Measurements from ENCODE around the gene ASTN2.
"Not testable (repeated sequence)": the region's sequence is repeated elsewhere in the genome, so short reads cannot be mapped to it uniquely, and the experiment has no call there.

The ASTN2 gene

DNA sequence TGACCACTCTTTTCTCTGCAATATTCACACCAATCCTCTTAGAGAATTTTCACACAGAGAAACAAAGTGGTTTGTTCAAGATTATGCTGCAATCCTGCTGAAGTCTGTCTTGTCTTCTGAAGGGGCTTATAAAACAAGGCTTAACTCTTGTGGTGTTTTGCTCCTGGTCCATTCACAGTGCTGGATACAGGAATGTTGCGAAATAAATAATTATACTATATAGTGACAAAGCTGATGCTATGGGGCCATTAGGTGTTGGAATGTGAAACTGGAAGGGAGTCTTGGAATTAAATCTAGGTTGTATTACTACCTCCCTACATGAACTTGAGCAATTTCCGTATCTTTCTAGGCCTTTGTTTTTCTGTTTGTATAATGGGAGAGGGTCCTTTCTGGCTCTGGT lies 557.5 kb downstream of the ASTN2 start:
- DNase-seq, result no peak

DNA sequence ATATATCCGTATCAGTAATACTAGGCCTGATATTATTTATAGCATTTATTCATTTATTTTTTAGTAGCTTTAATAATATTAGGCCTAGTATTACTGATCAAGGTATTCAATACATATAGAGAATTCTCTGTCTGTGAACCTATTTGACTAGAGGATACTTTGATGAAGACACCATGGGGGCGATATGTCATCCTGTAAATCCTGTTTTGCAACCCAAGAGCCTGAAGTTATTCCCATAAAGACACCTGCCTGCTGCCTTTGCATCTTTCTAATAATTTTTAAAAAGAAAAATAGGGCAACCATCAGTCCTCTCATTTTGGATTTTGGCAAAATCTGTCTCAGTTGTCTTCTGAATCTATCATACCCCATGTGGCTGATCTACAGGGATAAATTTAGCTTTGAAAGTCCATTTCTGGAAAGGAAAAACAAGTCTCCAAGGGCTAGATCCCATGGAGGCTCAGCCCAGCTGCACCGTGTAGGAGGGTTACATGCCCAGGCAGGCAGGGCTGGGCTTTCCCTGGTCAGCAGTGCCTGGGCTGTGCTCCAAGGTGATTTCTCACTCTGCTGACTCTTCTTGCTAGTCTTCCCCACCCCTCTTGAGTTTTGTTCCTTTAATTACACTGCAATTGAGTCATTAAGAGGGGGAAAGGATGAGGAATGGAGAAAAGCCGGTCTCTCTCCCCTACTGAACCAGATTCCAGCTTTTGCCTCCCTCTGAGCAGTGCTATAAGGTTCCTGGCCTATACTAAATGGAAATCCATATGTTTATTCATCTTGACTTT lies 558.8 kb downstream of the ASTN2 start:
- no peak for DNase-seq

DNA sequence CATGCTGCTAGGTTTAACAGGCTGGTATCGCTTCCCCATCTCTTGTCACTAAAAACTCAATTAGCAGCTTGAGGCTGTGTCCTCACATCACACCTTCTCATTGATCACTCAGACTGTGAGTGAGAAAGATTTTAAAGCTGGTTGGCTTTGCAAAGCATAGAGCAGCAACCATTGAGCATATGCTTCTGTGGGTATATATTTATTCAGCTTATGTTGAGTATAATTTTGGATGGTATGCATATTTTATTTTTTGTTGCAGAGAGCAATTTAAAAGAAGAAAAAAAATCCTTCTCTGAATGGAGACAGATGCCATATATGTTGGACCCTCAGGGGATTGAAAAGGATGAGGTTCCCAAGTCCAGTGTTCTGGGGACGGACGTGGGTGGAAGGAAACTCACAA lies 565.1 kb downstream of the ASTN2 start:
- DNase-seq, result no peak

- no peak for DNase-seq
These were observed 570.2 kb downstream of the ASTN2 start for GRCh38 chr9:116844621-116845020.

DNA sequence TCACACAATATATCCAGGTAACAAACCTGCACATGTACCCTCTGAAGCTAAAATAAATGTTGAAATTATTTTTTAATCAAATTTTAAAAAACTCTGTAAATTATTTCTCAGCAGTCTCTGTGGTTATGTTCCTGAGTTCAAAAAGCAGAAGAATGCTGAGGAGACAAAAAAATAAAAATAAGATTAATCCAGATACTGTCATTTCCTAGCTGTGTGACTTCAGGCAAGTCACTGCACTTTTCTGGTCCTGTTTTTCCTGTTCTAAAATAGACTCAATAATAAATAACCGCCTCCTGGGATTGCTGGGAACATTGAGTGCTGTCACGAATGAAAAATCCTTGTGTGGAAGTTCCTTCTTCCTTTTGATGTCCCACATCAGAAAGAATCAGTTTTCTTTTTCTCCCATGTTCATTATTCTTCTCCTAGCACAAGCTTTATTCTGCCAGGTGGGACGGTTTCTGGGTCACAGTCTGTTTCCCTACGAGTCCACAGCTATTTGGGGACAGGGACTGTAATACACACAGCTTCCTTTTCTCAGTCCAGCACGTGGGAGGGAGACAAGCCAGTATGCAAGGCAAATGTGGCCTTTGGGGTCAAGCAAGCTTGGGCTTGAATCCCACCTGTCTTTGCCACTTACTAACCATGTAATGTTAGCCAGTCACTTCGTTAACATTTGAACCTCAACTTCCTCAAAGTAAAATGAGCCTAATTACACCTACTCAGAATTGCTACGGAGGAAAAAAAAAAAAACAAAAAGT lies 570.8 kb downstream of the ASTN2 start:
- DNase-seq, result no peak

- no peak for DNase-seq
These were observed 572.2 kb downstream of the ASTN2 start for GRCh38 chr9:116842658-116843057.

DNA sequence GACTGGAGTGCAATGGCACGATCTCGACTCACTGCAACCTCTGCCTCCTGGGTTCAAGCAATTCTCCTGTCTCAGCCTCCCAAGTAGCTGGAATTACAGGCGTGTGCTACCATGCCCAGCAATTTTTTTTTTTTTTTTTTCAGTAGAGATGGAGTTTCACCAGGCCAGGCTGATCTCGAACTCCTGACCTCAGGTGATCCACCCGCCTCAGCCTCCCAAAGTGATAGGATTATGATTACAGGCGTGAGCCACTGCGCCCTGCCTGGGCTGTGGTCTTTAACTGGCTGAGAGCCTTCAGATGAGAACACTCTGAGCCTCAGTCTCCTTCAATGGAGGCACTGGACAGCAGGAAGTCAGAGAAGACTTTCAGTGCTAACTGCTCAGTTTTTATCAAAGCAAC lies 576.4 kb downstream of the ASTN2 start:
- DNase-seq, result not testable (repeated sequence)

DNA sequence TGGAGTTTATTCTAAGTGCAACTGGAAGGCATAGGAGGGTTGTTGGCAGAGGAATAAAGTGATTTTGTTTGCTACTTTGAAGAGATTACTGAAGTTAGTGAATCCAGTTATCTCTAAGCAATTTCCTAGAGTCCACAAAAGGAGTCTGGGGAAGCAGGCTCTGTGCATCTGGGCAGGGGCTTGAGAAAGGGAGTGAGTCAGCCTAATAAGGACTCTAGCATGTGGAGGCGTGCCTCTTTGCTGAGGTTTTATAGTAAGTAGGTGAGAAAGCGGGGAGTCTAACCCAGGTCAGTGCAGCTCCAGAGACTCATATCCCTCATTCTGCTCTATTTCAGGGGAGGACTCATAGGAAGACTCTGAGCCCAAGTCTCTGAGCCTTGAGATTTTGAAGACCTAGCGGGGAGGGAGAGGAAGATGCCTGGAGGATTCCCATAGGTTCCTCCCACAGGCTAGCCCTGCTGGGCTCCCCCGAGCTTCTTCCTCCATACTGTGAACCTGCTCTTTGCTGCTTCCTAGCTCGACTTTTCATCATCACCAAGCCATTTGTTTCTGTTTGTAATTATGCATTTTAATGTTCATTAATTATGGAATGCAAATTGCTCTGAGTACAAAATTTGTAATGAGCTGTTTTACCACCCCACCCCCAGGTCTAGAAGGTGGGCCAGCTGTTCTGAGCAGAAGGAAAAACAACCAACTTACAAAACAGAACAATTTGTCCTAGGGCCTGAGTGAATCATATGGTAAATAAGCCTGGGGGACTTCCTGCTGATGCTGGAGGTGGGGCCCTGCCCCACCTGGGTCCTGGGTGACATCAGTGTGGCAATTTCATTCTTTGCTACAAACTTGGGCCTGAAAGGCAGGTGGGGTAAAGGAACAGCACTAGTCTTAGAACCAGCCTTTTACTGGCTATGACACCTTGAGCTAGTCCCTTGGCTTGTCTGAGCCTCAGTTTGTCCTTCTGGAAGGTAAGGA lies 577.6 kb downstream of the ASTN2 start:
- no peak for DNase-seq

- DNase-seq, result not testable (repeated sequence)
These were observed 584.5 kb downstream of the ASTN2 start for GRCh38 chr9:116830321-116830720.

DNA sequence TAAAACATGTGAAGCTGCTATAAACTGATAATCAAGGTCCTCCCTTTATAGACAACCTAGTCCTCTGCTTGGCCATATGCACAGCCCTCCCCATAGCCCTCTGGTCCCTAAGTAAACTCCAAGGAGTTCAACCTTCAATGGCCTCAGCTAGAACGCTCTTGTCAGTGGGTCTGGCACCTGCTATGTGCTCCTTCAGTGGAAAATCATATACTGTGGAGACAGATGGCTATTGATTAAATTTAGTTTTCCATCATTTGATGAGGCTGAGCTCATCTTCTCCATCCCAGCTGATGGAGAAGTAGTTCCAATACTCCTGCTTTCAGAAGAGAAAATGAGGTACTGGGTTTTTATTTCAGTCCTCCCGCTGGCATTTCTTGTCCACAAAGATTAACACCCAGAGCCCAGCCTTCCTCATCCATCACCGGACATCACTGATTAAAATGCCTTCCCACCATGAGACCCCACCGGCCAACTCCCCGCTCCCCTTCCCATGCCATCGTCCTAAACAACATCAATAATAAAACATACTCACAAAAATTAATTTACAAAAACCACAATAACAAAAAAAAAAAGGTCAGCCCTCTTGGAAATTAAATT lies 593.1 kb downstream of the ASTN2 start:
- DNase-seq, result no peak

GRCh38 chr9:116819116-116819515 lies 595.7 kb downstream of the ASTN2 start:
- no peak for DNase-seq

- DNase-seq, result no peak
These were observed 597.1 kb downstream of the ASTN2 start for GRCh38 chr9:116817762-116818161.

DNA sequence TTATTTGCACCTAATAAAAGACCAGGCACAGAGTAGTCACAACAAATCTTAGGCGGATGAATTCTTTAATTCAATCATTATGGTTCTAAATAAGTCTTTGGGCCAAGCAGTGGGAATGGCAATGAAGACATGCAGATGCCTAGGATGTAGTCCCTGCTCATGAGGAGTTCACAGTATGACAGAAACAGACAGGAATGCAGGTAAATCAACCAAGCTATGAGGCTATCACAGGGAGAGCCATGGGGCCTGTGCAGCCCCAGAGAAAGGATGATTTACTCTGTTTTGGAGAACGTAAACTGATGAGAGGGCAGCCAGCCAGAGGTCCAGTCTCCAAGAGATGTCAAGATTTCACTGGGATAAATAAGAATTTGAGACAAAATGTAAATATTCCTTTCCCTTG lies 598.4 kb downstream of the ASTN2 start:
- no peak for DNase-seq

DNA sequence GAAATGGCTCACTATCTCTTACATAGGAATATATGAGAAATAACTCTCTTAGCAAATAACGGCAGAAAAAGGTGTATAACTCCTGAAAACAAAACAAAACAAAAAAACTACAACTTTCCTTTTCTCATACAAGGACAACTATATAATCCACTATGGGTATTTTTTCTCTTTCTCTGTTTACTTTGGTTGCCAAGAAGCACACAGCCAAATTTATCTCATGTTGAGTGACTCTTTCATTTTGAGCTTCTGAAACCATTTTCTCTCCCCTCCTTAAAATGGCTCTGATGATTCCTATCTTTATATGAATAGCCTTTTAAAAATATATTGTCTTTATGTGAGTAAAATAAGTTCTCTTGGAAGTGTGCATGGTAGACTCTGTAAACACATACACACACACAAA lies 599.0 kb downstream of the ASTN2 start:
- DNase-seq, result no peak

GRCh38 chr9:116813031-116813300 lies 601.9 kb downstream of the ASTN2 start:
- no peak for DNase-seq

- no peak for DNase-seq
These were observed 602.4 kb downstream of the ASTN2 start for GRCh38 chr9:116812231-116813030.

GRCh38 chr9:116809656-116810055 lies 605.2 kb downstream of the ASTN2 start:
- no peak for DNase-seq

GRCh38 chr9:116806075-116806474 lies 608.8 kb downstream of the ASTN2 start:
- DNase-seq, result peak in 1 of 5 experiments; percentile 1

- no peak for DNase-seq
These were observed 614.0 kb downstream of the ASTN2 start for GRCh38 chr9:116800885-116801284.

GRCh38 chr9:116800074-116800473 lies 614.8 kb downstream of the ASTN2 start:
- no peak for DNase-seq

- no peak for DNase-seq
These were observed 616.3 kb downstream of the ASTN2 start for GRCh38 chr9:116798521-116798920.

GRCh38 chr9:116797276-116797675 lies 617.6 kb downstream of the ASTN2 start:
- DNase-seq, result no peak

All from T-helper 2 cell (primary cell).